GM19035 (cell line): Measurements from ENCODE around the gene NOC2L.

ENCODE experiments used
- ATAC-seq: cut with Tn5 transposase; IDR thresholded peaks from one replicate; pipeline ENCODE4 v1.9.1; 2021; ENCODE audit not compliant: unreplicated experiment

The NOC2L gene

DNA sequence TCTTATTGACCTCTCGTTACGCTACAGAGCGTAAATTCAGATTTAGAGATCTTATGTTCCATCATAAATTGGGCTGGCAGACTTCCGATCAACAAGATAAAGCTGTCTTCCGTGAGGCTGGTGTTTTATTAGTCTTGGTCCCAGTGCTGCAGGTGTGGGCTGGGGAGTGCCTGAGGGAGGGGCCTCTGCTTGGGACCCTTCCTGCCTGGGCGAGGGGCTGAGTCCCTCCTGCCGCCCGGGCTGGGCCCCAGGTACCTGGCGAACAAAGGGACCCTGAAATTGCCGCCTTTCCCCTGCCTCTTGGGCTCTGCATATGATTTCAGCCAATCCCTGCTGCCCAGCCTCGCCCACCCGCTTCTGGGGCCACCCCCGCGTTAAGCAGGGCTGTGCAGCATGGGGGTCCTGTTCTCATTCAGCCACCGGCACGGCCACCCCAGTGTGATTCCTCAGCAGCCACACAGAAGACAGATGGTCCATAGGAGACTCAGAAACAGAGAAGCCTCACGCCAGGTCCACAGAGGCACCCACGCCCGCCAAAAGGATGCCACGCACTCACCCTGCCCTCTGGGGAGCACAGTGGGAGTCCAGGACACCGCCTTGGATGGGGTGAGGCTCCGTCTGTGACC lies 41.5 kb downstream of the NOC2L start:
- no peak for ATAC-seq

DNA sequence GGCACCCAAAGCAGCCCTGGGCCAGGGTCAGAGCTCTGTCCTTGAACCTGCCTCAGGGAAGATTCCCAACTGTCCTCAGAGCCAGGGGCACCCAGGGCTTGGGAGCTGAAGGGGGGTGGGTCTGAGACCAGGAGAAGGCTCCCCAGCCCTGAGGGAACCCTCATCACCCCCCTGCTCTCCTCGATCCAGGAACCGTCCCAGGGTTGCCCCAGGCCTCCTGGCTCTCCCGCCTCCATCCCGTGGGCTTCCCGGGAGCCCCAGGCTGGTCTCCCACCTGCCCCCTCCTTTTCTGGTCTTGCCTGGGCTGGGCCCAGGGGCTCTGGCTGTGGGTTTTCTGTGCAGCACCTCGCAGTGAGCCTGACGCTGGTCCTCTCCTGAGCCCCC lies 42.0 kb downstream of the NOC2L start:
- ATAC-seq, result no peak

GRCh38 chr1:916173-917075 lies 42.6 kb downstream of the NOC2L start:
- no peak for ATAC-seq

GRCh38 chr1:915295-916172 lies 43.5 kb downstream of the NOC2L start:
- no peak for ATAC-seq

DNA sequence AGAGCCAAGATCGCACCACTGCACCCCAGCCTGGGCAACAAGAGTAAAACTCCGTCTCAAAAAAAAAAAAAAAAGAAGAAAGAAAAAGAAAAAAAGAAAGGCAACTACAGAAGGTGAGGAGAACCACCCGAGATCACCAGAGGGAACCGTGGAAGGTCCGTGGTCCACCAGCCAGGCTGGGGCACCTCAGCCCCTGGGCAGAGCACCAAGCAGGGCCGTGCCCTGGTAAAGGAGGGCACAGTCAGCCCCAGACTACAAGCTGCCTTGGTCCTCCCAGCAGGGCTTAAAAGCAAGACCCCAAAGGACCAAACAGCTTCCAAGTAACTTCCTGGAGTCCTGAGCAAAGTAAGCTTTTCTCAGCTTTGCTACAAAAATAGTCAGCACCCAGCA lies 44.2 kb downstream of the NOC2L start:
- ATAC-seq, result no peak

- ATAC-seq, result no peak
These were observed 44.7 kb downstream of the NOC2L start for GRCh38 chr1:914131-914890.

GRCh38 chr1:913491-914130 lies 45.4 kb downstream of the NOC2L start:
- ATAC-seq, result no peak

GRCh38 chr1:912740-913301 lies 46.2 kb downstream of the NOC2L start:
- no peak for ATAC-seq

- no peak for ATAC-seq
These were observed 46.9 kb downstream of the NOC2L start for GRCh38 chr1:911875-912739.

- ATAC-seq, result no peak
These were observed 48.0 kb downstream of the NOC2L start for GRCh38 chr1:910881-911721.

DNA sequence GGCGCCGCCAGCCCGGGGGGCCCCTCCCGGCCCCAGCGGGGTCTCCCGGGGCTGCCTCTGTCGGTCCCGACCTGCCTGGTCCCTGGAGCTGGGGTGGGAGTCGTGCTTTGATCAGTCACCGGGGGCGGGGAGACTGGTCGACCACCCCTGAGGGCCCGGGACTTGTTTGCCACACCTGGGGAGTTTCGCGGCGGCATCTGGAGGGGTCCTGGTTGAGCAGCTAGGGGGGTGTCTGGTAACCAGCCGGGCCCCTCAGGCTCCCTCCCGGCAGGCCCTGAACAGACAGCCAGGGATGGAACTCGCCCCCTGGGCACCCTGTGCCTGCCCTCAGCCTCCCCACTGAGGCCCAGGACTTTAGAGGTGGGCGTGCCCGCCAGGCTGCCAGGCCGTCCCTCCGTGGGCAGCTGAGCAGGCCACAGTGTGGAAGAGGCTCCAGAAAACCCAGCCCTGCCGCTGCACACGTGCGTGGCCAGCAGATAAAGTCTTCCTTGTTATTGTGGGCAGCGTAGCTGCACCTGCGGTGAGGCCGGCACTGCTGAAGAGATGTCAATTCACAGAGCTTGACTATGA lies 48.7 kb downstream of the NOC2L start:
- ATAC-seq, result no peak

DNA sequence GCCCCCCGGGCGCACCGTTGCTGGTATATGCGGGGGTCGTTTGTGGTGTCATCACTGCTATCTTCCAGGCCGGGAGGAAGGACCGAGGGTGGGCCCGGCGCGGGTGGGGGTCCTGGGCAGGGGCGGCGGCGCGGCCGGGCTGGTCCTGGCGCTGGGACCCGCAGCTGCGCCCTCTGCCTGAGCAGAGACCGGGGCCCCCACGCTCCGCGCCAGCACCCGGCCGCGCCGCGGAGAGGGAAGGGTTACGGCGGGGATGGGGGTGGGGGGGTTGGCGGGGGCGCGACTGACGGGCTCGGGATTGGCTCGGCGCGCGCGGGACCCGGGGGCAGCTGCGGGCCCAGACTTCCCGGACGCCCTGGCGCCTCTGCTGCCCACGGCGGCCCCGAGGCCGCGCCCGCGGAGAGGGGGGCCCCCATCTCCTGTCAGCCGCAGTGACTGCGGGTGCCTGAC lies 49.2 kb downstream of the NOC2L start:
- ATAC-seq, result no peak

GRCh38 chr1:908661-909060 lies 50.4 kb downstream of the NOC2L start:
- ATAC-seq, result no peak

DNA sequence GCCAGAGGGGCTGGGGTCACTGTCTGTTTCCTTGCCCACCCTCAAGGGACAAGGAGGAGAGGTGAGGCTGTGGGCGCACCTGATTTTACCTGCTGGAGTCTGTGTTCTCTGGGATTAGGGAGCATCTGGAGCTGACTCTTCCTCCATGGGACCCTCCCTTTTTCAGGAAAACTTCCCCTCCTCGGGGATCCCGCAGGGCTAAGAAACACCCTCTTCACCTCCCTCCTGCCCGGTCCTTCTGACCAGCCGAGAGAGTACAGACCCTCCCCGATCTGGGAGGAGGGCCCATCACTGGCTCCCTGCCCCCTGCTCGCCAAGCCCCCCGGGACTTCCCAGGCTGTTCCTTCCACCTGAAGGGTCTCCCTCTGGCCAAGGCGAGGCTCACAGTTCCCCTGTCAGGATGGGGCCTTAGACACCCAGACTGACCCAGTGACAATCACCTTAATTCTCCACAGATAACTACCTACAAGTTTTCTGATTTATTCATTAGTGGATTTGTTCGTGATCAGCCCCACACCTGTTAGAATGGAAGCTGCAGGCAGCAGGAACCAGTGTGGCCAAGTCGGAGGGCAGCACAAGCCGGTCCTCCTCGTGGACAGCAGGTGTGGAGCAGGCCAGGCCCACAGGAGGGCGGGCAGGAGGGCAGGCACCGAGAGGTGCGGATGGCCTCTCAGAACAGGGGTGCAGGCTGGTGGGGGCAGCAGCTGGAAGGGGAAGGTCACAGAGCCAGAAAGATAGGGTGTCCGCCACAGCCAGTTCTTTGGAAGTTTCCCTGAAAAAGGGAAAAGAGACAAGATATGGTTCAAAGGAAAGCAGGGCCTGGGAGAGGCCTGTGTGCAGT lies 51.2 kb downstream of the NOC2L start:
- no peak for ATAC-seq

GRCh38 chr1:906600-907420 lies 52.2 kb downstream of the NOC2L start:
- ATAC-seq, result no peak
